Fibroblast of lung (primary cell): ENCODE results near the gene WWC2. TPM values are rescaled to one million over a fixed set of nuclear protein-coding genes. Genes with fewer than 3 reads are reported as not detected.

Source experiments
- DNase-seq, 2 donors: peaks; one replicate each; pipeline versions ENCODE4 v3.0.0 to v3.0.0-alpha.2; 2010; ENCODE audit warnings: low read depth in 2 of 2
- H2AFZ ChIP-seq: 2 replicates; pipeline ENCODE4 v1.5.1; 2012; ENCODE audit warnings: low read length, control low read depth, inconsistent platforms
- H3K27ac ChIP-seq: 2 replicates; pipeline ENCODE4 v1.5.1; 2011; ENCODE audit warnings: low read length, control low read depth; ENCODE audit not compliant: insufficient read depth
- H3K27me3 ChIP-seq: 2 replicates; pipeline ENCODE4 v1.5.1; 2011; ENCODE audit warnings: mild to moderate bottlenecking, low read length; ENCODE audit not compliant: control insufficient read depth, insufficient read depth
- H3K36me3 ChIP-seq: 2 replicates; pipeline ENCODE4 v1.5.1; 2011; ENCODE audit warnings: low read length; ENCODE audit not compliant: control insufficient read depth, insufficient read depth
- H3K4me1 ChIP-seq: 2 replicates; pipeline ENCODE4 v1.5.1; 2011; ENCODE audit warnings: low read length; ENCODE audit not compliant: control insufficient read depth, insufficient read depth; ENCODE audit errors: extremely low read depth
- H3K4me2 ChIP-seq: 2 replicates; pipeline ENCODE4 v1.5.1; 2011; ENCODE audit warnings: low read length, control low read depth; ENCODE audit not compliant: insufficient read depth; ENCODE audit errors: extremely low read depth
- H3K4me3 ChIP-seq, 4 experiments: fragments of 200-600 bp in 1 of 4; sonication (generic) in 1 of 4; replicated peaks in 1 of 4; 2 replicates each; pipeline ENCODE4 v1.5.1; 2011 to 2016; ENCODE audit warnings: low read length in 4 of 4, low read depth in 3 of 4, mild to moderate bottlenecking in 3 of 4, control low read depth in 2 of 4, inconsistent platforms in 1 of 4, mixed read lengths in 1 of 4; ENCODE audit not compliant: insufficient read depth in 1 of 4; ENCODE audit errors: control extremely low read depth in 1 of 4
- H3K79me2 ChIP-seq: 2 replicates; pipeline ENCODE4 v1.5.1; 2012; ENCODE audit warnings: mild to moderate bottlenecking, low read length, inconsistent platforms; ENCODE audit not compliant: control insufficient read depth, insufficient read depth
- H3K9ac ChIP-seq: 2 replicates; pipeline ENCODE4 v1.5.1; 2011; ENCODE audit warnings: mild to moderate bottlenecking, low read length, control low read depth; ENCODE audit not compliant: insufficient read depth
- H3K9me3 ChIP-seq: 2 replicates; pipeline ENCODE4 v1.5.1; 2012; ENCODE audit warnings: low read depth, low read length; ENCODE audit not compliant: control insufficient read depth, insufficient read depth
- H4K20me1 ChIP-seq: 2 replicates; pipeline ENCODE4 v1.5.1; 2011; ENCODE audit warnings: low read length; ENCODE audit not compliant: control insufficient read depth, insufficient read depth; ENCODE audit errors: extremely low read depth
- CTCF ChIP-seq, 2 donors: IDR thresholded peaks in 1 of 2; conservative IDR thresholded peaks in 1 of 2; 1 replicate in 1 of 2; 2 replicates in 1 of 2; pipeline ENCODE4 v1.5.1; 2011 to 2012; ENCODE audit warnings: low read length in 2 of 2, control low read depth in 1 of 2, inconsistent platforms in 1 of 2, low read depth in 1 of 2, mild to moderate bottlenecking in 1 of 2
- EZH2 ChIP-seq: IDR thresholded peaks from 2 replicates; pipeline ENCODE4 v1.5.1; 2012; ENCODE audit warnings: low read length, control low read depth, mild to moderate bottlenecking; ENCODE audit errors: missing control alignments
- polyA plus RNA-seq, 2 donors: library from polyadenylated mRNA; depleted of rRNA in 1 of 2; stranded (reverse) in 1 of 2; unstranded in 1 of 2; fragments of >200 nt; gene quantifications; 2 replicates each; pipeline ENCODE4 v1.2.1, GENCODE V29; 2011 to 2012; ENCODE audit warnings: missing spikeins in 1 of 2
- total RNA-seq: library from RNA; depleted of rRNA; stranded (reverse); fragments of >200 nt; gene quantifications from 2 replicates; pipeline ENCODE4 v1.2.1, GENCODE V29; 2014

Gene WWC2
- total and polyA plus RNA-seq, 2 donors (not counting 1 experiment from before 2014, with no cell fraction given): 31.6 to 34.0 TPM

GRCh38 chr4:183253451-183253850, 154.4 kb downstream of the WWC2 start:
- Histone ChIP-seq H3K4me1 (peaks cover 2% of the 10 kb centered on the region), H3K4me2 (no peak overlapping the region), H3K4me3 (no peak overlapping the region), H3K79me2 (no peaks in the 10 kb centered on the region), H3K27ac (no peak overlapping the region), H4K20me1 (no peaks in the 10 kb centered on the region), H2AFZ (no peak overlapping the region), H3K36me3 (peaks cover 2% of the 10 kb centered on the region), H3K9ac (no peak overlapping the region), H3K27me3 (no peaks in the 10 kb centered on the region), H3K9me3 (no peaks in the 10 kb centered on the region)
- no peak for TF ChIP-seq CTCF (conservative IDR thresholded peaks at IDR 0.05 in 1 of 2, IDR thresholded peaks at IDR 0.05 in 1 of 2; ENCODE audit: low read depth in 1 of 2, low read length in 2 of 2)
- no peak for TF ChIP-seq EZH2
- DNase-seq: no peak

GRCh38 chr4:183254162-183254561, 155.1 kb downstream of the WWC2 start:
- H3K9me3 ChIP-seq: no peaks in the 10 kb centered on the region
- TF ChIP-seq EZH2 (no peak), CTCF (conservative IDR thresholded peaks at IDR 0.05 in 1 of 2, IDR thresholded peaks at IDR 0.05 in 1 of 2; ENCODE audit: low read depth in 1 of 2, low read length in 2 of 2) (no peak)
- no peaks in the 10 kb centered on the region for H4K20me1 ChIP-seq
- no peaks in the 10 kb centered on the region for H3K79me2 ChIP-seq
- no peak overlapping the region for H3K4me3 ChIP-seq
- H3K27ac ChIP-seq: no peak overlapping the region
- H3K27me3 ChIP-seq: no peaks in the 10 kb centered on the region
- H2AFZ ChIP-seq: no peak overlapping the region
- H3K36me3 ChIP-seq: peaks cover 2% of the 10 kb centered on the region
- no peak overlapping the region for H3K4me2 ChIP-seq
- H3K9ac ChIP-seq: no peak overlapping the region
- no peak for DNase-seq
- H3K4me1 ChIP-seq: peaks cover 2% of the 10 kb centered on the region

GRCh38 chr4:183255487-183255886, 156.4 kb downstream of the WWC2 start:
- Histone ChIP-seq H4K20me1 (no peaks in the 10 kb centered on the region), H3K4me1 (peaks cover 2% of the 10 kb centered on the region), H3K36me3 (peaks cover 3% of the 10 kb centered on the region), H3K4me2 (no peak overlapping the region), H3K79me2 (no peaks in the 10 kb centered on the region), H3K4me3 (no peak overlapping the region), H3K9ac (no peak overlapping the region), H2AFZ (no peak overlapping the region), H3K27me3 (no peaks in the 10 kb centered on the region), H3K27ac (no peak overlapping the region), H3K9me3 (no peaks in the 10 kb centered on the region)
- DNase-seq: no peak
- TF ChIP-seq CTCF (conservative IDR thresholded peaks at IDR 0.05 in 1 of 2, IDR thresholded peaks at IDR 0.05 in 1 of 2; ENCODE audit: low read depth in 1 of 2, low read length in 2 of 2) (no peak), EZH2 (no peak)
